GM12891 (cell line): ENCODE data around the gene PHF2.

Experiments used
- POLR2A ChIP-seq: IDR thresholded peaks from 2 replicates; pipeline ENCODE4 v1.6.1; 2011; ENCODE audit warnings: low read depth, low read length, control low read depth
- POLR2AphosphoS5 ChIP-seq: IDR thresholded peaks from 2 replicates; pipeline ENCODE4 v1.6.1; 2011; ENCODE audit warnings: low read depth, low read length, control low read depth
- SPI1 ChIP-seq: IDR thresholded peaks from 2 replicates; pipeline ENCODE4 v1.6.1; 2011; ENCODE audit warnings: low read depth, low read length, control low read depth
- TAF1 ChIP-seq: IDR thresholded peaks from 2 replicates; pipeline ENCODE4 v1.6.1; 2011; ENCODE audit warnings: low read depth, low read length, control low read depth

DNA sequence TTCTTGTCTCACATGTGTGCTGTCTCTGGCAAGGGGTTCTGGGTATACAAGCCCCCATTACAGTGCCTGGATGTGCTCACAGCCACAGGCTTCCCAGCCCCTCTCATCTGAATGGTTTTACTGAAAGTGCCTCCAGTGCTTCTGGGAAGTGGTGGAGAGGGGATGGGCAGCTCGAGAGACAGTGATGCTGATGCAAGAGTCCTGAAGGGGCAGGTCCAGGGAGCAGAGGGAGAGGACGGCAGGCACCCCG, 93.5 kb downstream of the PHF2 start:
- no peak for TF ChIP-seq POLR2AphosphoS5
- TF ChIP-seq TAF1: no peak
- no peak for TF ChIP-seq POLR2A
- no peak for TF ChIP-seq SPI1
